ENCODE data around the gene DIAPH1. TPM values are rescaled to one million over a fixed set of nuclear protein-coding genes. Genes with fewer than 3 reads are reported as not detected.
"Not testable (repeated sequence)": the region's sequence is repeated elsewhere in the genome, so short reads cannot be mapped to it uniquely, and the experiment has no call there.

Gene DIAPH1
- total RNA-seq, 1 donor from 2014 or later, result 118 TPM

GRCh38 chr5:141617682-141618029 is 1.1 kb downstream of the DIAPH1 start:
- DNase-seq (no peak), ATAC-seq (no peak)
- H3K27ac ChIP-seq, result peak overlapping the region; percentile 95
- no peak for TF ChIP-seq CTCF (IDR thresholded peaks at IDR 0.05)
- H3K9me3 ChIP-seq, result no peaks in the 10 kb centered on the region
- H3K4me3 ChIP-seq, result peak overlapping the region; percentile 95
- H3K4me1 ChIP-seq, result peaks cover 32% of the 10 kb centered on the region
- peaks cover 26% of the 10 kb centered on the region for H3K36me3 ChIP-seq
- intact Hi-C loops (cut with DNase I), result no loop called here
- no peaks in the 10 kb centered on the region for H3K27me3 ChIP-seq

GRCh38 chr5:141617128-141617527 is 1.7 kb downstream of the DIAPH1 start:
- no peaks in the 10 kb centered on the region for H3K9me3 ChIP-seq
- H3K36me3 ChIP-seq, result peaks cover 21% of the 10 kb centered on the region
- peaks cover 38% of the 10 kb centered on the region for H3K4me1 ChIP-seq
- peak overlapping the region; percentile 95 for H3K4me3 ChIP-seq
- DNase-seq (no peak), ATAC-seq (no peak)
- H3K27me3 ChIP-seq, result no peaks in the 10 kb centered on the region
- intact Hi-C loops (cut with DNase I), result no loop called here
- TF ChIP-seq CTCF (IDR thresholded peaks at IDR 0.05), result no peak
- H3K27ac ChIP-seq, result peak overlapping the region; percentile 95

GRCh38 chr5:141615991-141616720 is 2.6 kb downstream of the DIAPH1 start:
- H3K4me3 ChIP-seq, result peak overlapping the region; percentile 17
- no peak for DNase-seq
- intact Hi-C loops (cut with DNase I), result no loop called here
- no peak overlapping the region for H3K27ac ChIP-seq
- TF ChIP-seq CTCF (IDR thresholded peaks at IDR 0.05), result no peak
- no peaks in the 10 kb centered on the region for H3K27me3 ChIP-seq
- ATAC-seq, result no peak
- H3K9me3 ChIP-seq, result no peaks in the 10 kb centered on the region
- peaks cover 11% of the 10 kb centered on the region for H3K36me3 ChIP-seq
- H3K4me1 ChIP-seq, result peaks cover 40% of the 10 kb centered on the region

- ATAC-seq, result no peak
- H3K36me3 ChIP-seq, result no peaks in the 10 kb centered on the region
- no peak for TF ChIP-seq CTCF (IDR thresholded peaks at IDR 0.05)
- DNase-seq, result no peak
- H3K4me1 ChIP-seq, result peaks cover 55% of the 10 kb centered on the region
- no peak overlapping the region for H3K27ac ChIP-seq
- H3K4me3 ChIP-seq, result no peak overlapping the region
- intact Hi-C loops (cut with DNase I), result no loop called here
- H3K9me3 ChIP-seq, result no peaks in the 10 kb centered on the region
- no peaks in the 10 kb centered on the region for H3K27me3 ChIP-seq
These were observed 5.5 kb downstream of the DIAPH1 start for GRCh38 chr5:141613344-141613743.

- H3K36me3 ChIP-seq, result no peaks in the 10 kb centered on the region
- no peaks in the 10 kb centered on the region for H3K27me3 ChIP-seq
- peaks cover 52% of the 10 kb centered on the region for H3K4me1 ChIP-seq
- no peak for TF ChIP-seq CTCF (IDR thresholded peaks at IDR 0.05)
- no peak overlapping the region for H3K27ac ChIP-seq
- H3K9me3 ChIP-seq, result no peaks in the 10 kb centered on the region
- no peak for ATAC-seq
- intact Hi-C loops (cut with DNase I), result no loop called here
- no peak for DNase-seq
- no peak overlapping the region for H3K4me3 ChIP-seq
These were observed 7.5 kb downstream of the DIAPH1 start for GRCh38 chr5:141611289-141611688.

GRCh38 chr5:141609921-141610320 is 8.9 kb downstream of the DIAPH1 start:
- H3K9me3 ChIP-seq; DNase-seq; H3K27me3 ChIP-seq; H3K27ac ChIP-seq; H3K4me3 ChIP-seq; ATAC-seq; intact Hi-C loops (cut with DNase I); H3K36me3 ChIP-seq: not testable (repeated sequence)
- H3K4me1 ChIP-seq, result peaks cover 56% of the 10 kb centered on the region

Measured in upper lobe of right lung (tissue), 1 donor.